Lower leg skin (tissue), 4 donors: ENCODE data around the gene GNL3L. TPM values are rescaled to one million over a fixed set of nuclear protein-coding genes. Genes with fewer than 3 reads are reported as not detected.
"Not testable (repeated sequence)": the region's sequence is repeated elsewhere in the genome, so short reads cannot be mapped to it uniquely, and the experiment has no call there.

ENCODE experiments used
- DNase-seq, 2 donors: peaks; one replicate each; pipeline ENCODE4 v3.0.0-alpha.2; 2019; ENCODE audit warnings: low spot score in 2 of 2
- H3K4me3 ChIP-seq: fragments of 200-600 bp; sonication (generic); 2 replicates; pipeline ENCODE4 v1.5.1; 2017; ENCODE audit warnings: mild to moderate bottlenecking, low read depth; ENCODE audit not compliant: poor library complexity, severe bottlenecking
- CTCF ChIP-seq, 3 donors: fragments of 450-650 bp; IDR thresholded peaks; one replicate each; pipeline ENCODE4 v1.5.1; 2016; ENCODE audit warnings: antibody characterized with exemption in 3 of 3, mild to moderate bottlenecking in 3 of 3, moderate library complexity in 2 of 3
- POLR2A ChIP-seq, 2 donors: fragments of 450-650 bp; IDR thresholded peaks; one replicate each; pipeline ENCODE4 v1.6.1; 2016 to 2017; ENCODE audit warnings: antibody characterized with exemption in 2 of 2, mild to moderate bottlenecking in 1 of 2, moderate library complexity in 1 of 2
- WGBS, 2 donors: methylation state at CpG; one replicate each; pipeline ENCODE4 v1.1.5; 2018; 5-methylcytosine and 5-hydroxymethylcytosine counted together
- intact Hi-C: fragments of 100-400 bp; cut with DNase I; formaldehyde crosslinking; loops from one replicate; pipeline ENCODE4 v1.15.0; 2023; ENCODE audit warnings: low total_unique reads
- total RNA-seq, 4 donors: library from RNA; depleted of rRNA; stranded (reverse); fragments of >200 nt; gene quantifications; one replicate each; pipeline ENCODE4 v1.1.0, GENCODE V29; 2016

The GNL3L gene
- total RNA-seq, 4 donors from 2014 or later = 22.6 to 32.1 (median 28.0) TPM

- TF ChIP-seq CTCF (IDR thresholded peaks at IDR 0.05) (no peak), POLR2A (IDR thresholded peaks at IDR 0.05) (no peak)
- DNase-seq = no peak
- intact Hi-C loops = no loop called here
- H3K4me3 ChIP-seq = no peak overlapping the region
- WGBS, 2 donors = 82 to 88% methylated on average over 6 of the region's 6 CpGs
Measured at GRCh38 chrX:54496936-54497335, 33.1 kb upstream of the GNL3L start.

- TF ChIP-seq CTCF (IDR thresholded peaks at IDR 0.05) = no peak
- no peak for TF ChIP-seq POLR2A (IDR thresholded peaks at IDR 0.05)
- WGBS, 2 donors = 58 to 70% methylated on average over 4 of the region's 4 CpGs
- intact Hi-C loops = no loop called here
- DNase-seq = no peak
- H3K4me3 ChIP-seq = no peak overlapping the region
Measured at GRCh38 chrX:54509400-54509799, 20.6 kb upstream of the GNL3L start.

GRCh38 chrX:54529151-54529550, 868 bp upstream of the GNL3L start:
- 45 to 53% methylated on average over 3 of the region's 3 CpGs for WGBS, 2 donors
- no peak overlapping the region for H3K4me3 ChIP-seq
- TF ChIP-seq CTCF (IDR thresholded peaks at IDR 0.05) = no peak
- no peak for TF ChIP-seq POLR2A (IDR thresholded peaks at IDR 0.05)
- intact Hi-C loops = loop anchor here (10.0 kb wide), 1 partner anchor 64 kb away; no protein-coding TSS in a partner anchor
- DNase-seq = no peak

GRCh38 chrX:54530357-54530900, 410 bp downstream of the GNL3L start:
- peak overlapping the region; percentile 62 for H3K4me3 ChIP-seq
- WGBS, 2 donors = 0 to 45% methylated on average over 18 to 22 of the region's 22 CpGs
- DNase-seq = peak in 1 of 2 donors; percentile 13
- intact Hi-C loops = no loop called here
- TF ChIP-seq POLR2A (IDR thresholded peaks at IDR 0.05) = no peak
- no peak for TF ChIP-seq CTCF (IDR thresholded peaks at IDR 0.05)

- intact Hi-C loops = no loop called here
- H3K4me3 ChIP-seq = no peak overlapping the region
- no peak for DNase-seq
- 81 to 87% methylated on average over 4 of the region's 4 CpGs for WGBS, 2 donors
- no peak for TF ChIP-seq CTCF (IDR thresholded peaks at IDR 0.05)
- no peak for TF ChIP-seq POLR2A (IDR thresholded peaks at IDR 0.05)
Measured at GRCh38 chrX:54534271-54534670, 4.3 kb downstream of the GNL3L start.

- intact Hi-C loops = no loop called here
- TF ChIP-seq POLR2A (IDR thresholded peaks at IDR 0.05) = no peak
- no peak for TF ChIP-seq CTCF (IDR thresholded peaks at IDR 0.05)
- DNase-seq = no peak
- 85 to 91% methylated on average over 4 of the region's 4 CpGs for WGBS, 2 donors
- no peak overlapping the region for H3K4me3 ChIP-seq
Measured at GRCh38 chrX:54540289-54540688, 10.3 kb downstream of the GNL3L start.

- WGBS, 2 donors = 92 to 100% methylated on average over 1 to 4 of the region's 4 CpGs
- intact Hi-C loops, H3K4me3 ChIP-seq, DNase-seq: not testable (repeated sequence)
Measured at GRCh38 chrX:54542239-54542638, 12.2 kb downstream of the GNL3L start.
